Mononuclear cell (primary cell): ENCODE results near the gene MYRFL. TPM values are rescaled to one million over a fixed set of nuclear protein-coding genes. Genes with fewer than 3 reads are reported as not detected.

Experiments
- H3K27me3 ChIP-seq: 2 replicates; pipeline ENCODE4 v1.6.0; 2011; ENCODE audit warnings: low read length, control low read depth; ENCODE audit not compliant: insufficient read depth
- H3K4me1 ChIP-seq: 2 replicates; pipeline ENCODE4 v1.5.1; 2011; ENCODE audit warnings: mild to moderate bottlenecking, low read length, control low read depth; ENCODE audit not compliant: insufficient read depth
- H3K4me3 ChIP-seq: 2 replicates; pipeline ENCODE4 v1.5.1; 2011; ENCODE audit warnings: mild to moderate bottlenecking, low read length, moderate library complexity
- H3K9me3 ChIP-seq: 2 replicates; pipeline ENCODE4 v1.5.1; 2011; ENCODE audit warnings: low read depth, mild to moderate bottlenecking, control low read depth, low read length
- total RNA-seq: library from RNA; depleted of rRNA; stranded (reverse); fragments of >200 nt; gene quantifications from one replicate; pipeline ENCODE4 v1.2.3, GENCODE V29; 2012

MYRFL gene
- total RNA-seq, 1 donor, result 0.10 TPM

GRCh38 chr12:69927164-69927563, 102.1 kb downstream of the MYRFL start:
- Histone ChIP-seq H3K4me3 (no peak overlapping the region), H3K9me3 (no peaks in the 10 kb centered on the region), H3K4me1 (peaks cover 11% of the 10 kb centered on the region), H3K27me3 (no peaks in the 10 kb centered on the region)

DNA sequence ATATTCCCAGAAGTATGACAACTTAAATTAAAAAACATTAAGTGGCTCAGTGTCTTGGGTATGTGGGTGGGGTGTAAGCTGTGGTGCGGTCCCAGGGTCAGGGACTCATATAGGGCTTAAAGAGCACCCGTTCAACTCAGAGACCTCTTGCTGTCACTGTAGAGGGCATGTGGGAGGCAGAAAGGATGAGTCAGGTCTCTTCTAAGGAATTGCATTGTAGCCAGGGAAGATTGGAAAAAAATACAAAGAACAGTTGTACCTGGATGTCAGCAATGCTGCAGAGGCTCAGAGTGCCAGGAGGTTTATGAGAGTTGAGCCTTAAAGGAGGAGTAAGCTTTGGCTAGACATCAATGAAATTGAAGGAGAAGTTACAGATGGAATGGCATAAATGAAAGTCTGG, 104.1 kb downstream of the MYRFL start:
- H3K4me1 ChIP-seq, result peaks cover 11% of the 10 kb centered on the region
- no peak overlapping the region for H3K4me3 ChIP-seq
- no peaks in the 10 kb centered on the region for H3K9me3 ChIP-seq
- H3K27me3 ChIP-seq, result no peaks in the 10 kb centered on the region

DNA sequence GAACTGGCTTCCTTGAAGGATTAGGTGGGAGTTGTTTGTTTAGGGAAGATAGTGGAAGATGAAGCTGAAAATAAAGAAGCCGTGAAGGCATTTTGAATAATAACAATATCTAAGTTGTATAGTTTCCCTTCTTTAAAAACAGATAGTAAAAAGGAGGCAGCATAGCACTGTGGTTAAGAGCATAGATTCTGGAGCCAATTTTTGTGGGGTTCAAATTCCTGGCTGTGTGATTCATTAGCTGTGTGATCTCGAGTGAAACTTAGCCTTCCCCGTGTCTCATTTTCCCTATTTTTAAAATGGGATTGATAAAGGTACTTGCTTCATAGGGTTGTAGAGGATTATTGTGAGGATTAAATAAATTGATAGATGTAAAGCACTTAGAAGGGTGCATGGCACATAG, 104.5 kb downstream of the MYRFL start:
- H3K9me3 ChIP-seq, result no peaks in the 10 kb centered on the region
- no peak overlapping the region for H3K4me3 ChIP-seq
- H3K27me3 ChIP-seq, result no peaks in the 10 kb centered on the region

DNA sequence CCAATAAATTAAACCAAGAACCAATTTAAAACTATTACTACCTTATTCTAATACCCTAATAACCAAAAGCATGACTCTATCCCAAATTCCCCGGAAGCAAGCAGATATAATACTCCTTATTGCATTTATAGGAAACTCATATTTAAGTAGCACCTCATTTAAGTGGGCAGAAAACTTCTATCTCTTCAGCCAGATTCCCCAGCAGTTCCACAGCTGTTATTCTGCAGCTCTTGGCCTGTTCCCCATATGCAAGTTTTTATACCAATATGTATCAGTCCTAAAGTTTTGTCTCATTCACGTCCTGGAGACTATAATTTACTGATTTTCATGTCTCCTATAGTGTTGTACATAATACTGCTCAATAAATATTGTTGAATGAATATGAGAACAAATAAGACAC, 106.5 kb downstream of the MYRFL start:
- no peaks in the 10 kb centered on the region for H3K9me3 ChIP-seq
- peaks cover 8% of the 10 kb centered on the region for H3K4me1 ChIP-seq
- H3K27me3 ChIP-seq, result no peaks in the 10 kb centered on the region
- H3K4me3 ChIP-seq, result no peak overlapping the region

More for the DNA sequence above, 104.5 kb downstream of the MYRFL start:
- peaks cover 11% of the 10 kb centered on the region for H3K4me1 ChIP-seq

GRCh38 chr12:69932154-69932553, 107.1 kb downstream of the MYRFL start:
- no peaks in the 10 kb centered on the region for H3K9me3 ChIP-seq
- H3K4me1 ChIP-seq, result peaks cover 7% of the 10 kb centered on the region
- no peak overlapping the region for H3K4me3 ChIP-seq
- peaks cover 2% of the 10 kb centered on the region for H3K27me3 ChIP-seq

DNA sequence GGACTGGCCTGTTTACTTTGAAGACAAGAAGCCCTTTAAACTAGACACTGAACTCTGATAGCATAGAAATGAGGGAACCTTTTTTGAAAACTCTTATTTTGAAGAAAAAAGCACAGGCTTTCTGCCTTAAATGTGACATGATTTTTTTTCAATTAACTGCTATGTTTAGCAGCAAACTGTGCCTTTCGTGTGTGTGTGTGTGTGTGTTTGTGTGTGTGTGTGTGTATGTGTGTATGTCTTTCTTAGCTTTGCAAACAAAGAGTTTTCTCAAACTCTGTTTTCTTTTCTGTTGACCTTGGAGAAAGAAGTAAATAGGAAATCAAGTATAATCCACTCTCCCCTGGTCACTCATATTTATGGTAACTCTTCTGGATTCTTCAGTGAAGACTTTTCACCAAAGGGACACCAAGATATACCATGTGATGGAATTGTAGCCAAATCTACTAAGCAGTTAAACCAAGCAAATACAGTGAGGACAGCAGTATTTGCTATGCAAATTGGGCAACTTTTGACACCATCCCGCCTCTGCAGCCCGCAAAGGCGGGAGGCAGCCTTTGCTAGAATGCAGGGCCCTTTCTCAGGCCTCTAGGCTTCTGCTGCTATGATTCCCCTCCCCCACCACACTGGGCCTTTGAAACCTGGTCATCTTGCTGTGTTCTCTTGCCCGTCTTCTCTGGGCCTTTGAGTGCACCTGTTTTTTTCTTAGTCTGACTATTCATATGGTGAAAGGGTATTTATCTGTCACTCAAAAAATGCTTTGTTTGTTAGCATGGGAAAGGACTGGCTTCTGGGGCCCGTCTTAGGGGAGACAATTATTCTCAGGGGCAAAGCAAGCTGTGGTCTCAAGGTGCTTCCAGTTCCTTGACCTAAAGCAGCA, 107.9 kb downstream of the MYRFL start:
- Histone ChIP-seq H3K4me1 (peaks cover 4% of the 10 kb centered on the region), H3K27me3 (peaks cover 2% of the 10 kb centered on the region), H3K4me3 (no peak overlapping the region), H3K9me3 (no peaks in the 10 kb centered on the region)

- no peaks in the 10 kb centered on the region for H3K9me3 ChIP-seq
- H3K4me3 ChIP-seq, result no peak overlapping the region
- H3K27me3 ChIP-seq, result peaks cover 2% of the 10 kb centered on the region
- no peaks in the 10 kb centered on the region for H3K4me1 ChIP-seq
Measured at GRCh38 chr12:69934011-69934410, 109.0 kb downstream of the MYRFL start.

GRCh38 chr12:69935651-69936100, 110.6 kb downstream of the MYRFL start:
- H3K27me3 ChIP-seq, result peaks cover 2% of the 10 kb centered on the region
- H3K9me3 ChIP-seq, result no peaks in the 10 kb centered on the region
- H3K4me3 ChIP-seq, result no peak overlapping the region
- no peaks in the 10 kb centered on the region for H3K4me1 ChIP-seq

DNA sequence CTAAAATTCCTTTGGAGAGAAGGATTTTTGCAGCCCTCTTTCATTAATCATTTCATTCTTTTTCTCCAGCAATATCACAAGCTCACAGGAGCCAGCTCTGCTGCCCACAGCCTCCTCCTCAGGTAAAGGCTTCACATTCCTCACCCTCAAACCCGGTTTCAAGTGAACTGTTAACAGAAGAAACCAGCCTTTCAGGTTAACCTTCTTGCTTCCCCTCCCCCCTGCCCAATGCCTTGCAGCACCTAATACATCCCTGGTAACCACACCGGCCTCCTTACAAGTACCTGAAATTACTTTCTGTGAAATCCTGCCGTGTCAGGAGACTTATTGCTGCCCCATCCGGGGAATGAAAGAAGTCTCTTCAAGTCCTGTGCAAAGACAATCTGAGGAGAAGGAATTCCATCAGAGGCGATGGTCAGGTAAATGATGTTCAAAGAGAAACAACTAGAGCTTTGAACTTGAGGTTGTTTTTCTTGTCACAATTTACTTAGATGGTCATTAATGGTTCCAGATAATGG, 111.2 kb downstream of the MYRFL start:
- Histone ChIP-seq H3K27me3 (peaks cover 2% of the 10 kb centered on the region), H3K4me3 (no peak overlapping the region), H3K4me1 (no peaks in the 10 kb centered on the region), H3K9me3 (no peaks in the 10 kb centered on the region)

DNA sequence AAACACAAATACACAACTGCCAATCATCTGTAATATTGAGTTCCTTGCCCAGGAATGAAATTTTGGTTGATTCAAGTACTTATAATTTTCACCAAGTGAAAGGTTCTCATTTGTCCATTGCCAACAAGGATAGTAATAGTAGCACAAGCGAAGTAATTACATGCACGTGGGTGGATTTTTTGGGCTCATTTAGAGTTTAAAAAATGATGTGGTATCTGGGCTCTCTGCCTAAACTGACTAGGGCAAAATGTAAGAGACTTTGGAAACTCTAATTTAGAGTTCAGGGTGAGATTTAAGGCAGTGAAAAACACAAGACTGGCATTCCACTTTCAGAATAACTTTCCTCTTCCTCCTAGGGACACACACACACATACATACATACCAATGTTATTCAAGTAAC, 111.7 kb downstream of the MYRFL start:
- Histone ChIP-seq H3K4me3 (no peak overlapping the region), H3K27me3 (peaks cover 2% of the 10 kb centered on the region), H3K9me3 (no peaks in the 10 kb centered on the region), H3K4me1 (no peaks in the 10 kb centered on the region)

DNA sequence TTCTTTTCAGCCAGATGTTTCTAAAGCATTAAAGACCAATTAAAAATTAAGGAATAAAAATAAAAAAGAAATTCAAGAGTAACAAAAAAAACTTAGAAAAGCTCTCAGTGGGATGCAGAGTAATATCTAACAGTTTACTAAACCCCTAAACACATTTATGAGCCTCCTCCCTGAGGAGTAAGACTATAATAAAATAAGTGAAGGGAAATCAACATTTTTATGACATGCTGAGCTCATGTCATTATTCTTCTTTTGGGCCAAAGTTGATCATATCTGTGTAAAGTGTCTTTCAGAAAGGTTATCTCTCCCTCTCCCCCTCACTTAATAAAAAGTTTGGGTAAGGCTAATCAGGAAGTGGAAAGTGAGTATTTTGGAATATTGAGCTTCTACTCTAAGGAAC, 122.1 kb downstream of the MYRFL start:
- Histone ChIP-seq H3K27me3 (no peaks in the 10 kb centered on the region), H3K4me1 (no peaks in the 10 kb centered on the region), H3K4me3 (no peak overlapping the region), H3K9me3 (no peaks in the 10 kb centered on the region)

GRCh38 chr12:69947897-69948296, 122.9 kb downstream of the MYRFL start:
- no peaks in the 10 kb centered on the region for H3K27me3 ChIP-seq

GRCh38 chr12:69948851-69949250, 123.8 kb downstream of the MYRFL start:
- Histone ChIP-seq H3K27me3 (no peaks in the 10 kb centered on the region), H3K4me1 (no peaks in the 10 kb centered on the region), H3K9me3 (no peaks in the 10 kb centered on the region), H3K4me3 (no peak overlapping the region)

More at GRCh38 chr12:69947897-69948296, 122.9 kb downstream of the MYRFL start:
- H3K4me1 ChIP-seq, result no peaks in the 10 kb centered on the region
- no peaks in the 10 kb centered on the region for H3K9me3 ChIP-seq
- no peak overlapping the region for H3K4me3 ChIP-seq

DNA sequence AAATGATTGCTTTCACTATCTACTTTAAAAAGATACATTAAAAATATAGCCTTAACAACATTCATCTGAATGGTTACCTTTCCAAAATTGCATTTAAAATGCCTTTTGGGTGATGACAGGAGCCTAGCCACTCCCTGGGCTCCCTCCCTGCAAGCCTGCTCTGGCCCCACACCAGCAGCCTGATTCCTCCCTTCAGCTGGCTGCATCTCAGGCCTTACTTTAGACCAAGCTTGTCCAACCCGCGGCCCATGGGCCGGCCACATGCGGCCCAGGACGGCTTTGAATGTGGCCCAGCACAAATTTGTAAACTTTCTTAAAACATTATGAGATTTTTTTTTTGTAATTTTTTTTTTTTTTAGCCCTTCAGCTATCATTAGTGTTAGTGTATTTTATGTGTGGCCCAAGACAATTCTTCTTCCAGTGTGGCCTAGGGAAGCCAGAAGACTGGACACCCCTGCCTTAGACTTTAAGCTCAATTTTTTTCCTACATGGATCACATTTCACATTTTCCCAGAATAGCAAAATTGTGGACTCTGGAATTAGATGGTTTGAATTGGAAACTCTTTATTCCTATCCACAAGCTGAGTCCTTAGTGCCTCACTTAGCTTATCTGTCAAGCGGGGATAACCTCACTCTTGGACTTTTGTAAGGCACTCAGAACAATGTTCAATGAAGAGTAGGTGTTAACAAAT, 124.4 kb downstream of the MYRFL start:
- Histone ChIP-seq H3K4me3 (no peak overlapping the region), H3K9me3 (no peaks in the 10 kb centered on the region), H3K4me1 (no peaks in the 10 kb centered on the region), H3K27me3 (no peaks in the 10 kb centered on the region)

DNA sequence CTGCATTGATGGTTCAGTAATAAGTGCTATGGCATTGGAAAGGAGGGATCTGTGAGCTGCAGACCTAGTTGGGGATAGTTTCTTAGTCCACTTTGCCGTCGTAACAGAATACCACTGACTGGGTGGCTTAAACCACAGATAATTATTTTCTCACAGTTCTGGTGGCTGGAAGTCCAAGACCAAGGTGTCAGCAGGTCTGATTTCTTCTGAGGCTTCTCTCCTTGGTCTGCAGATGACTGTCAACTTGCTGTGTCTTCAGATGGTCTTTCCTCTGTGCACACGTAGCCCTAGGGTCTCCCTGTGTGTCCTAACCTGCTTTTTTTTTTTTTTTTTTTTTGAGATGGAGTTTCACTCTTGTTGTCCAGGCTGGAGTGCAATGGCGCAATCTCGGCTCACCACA, 126.1 kb downstream of the MYRFL start:
- H3K9me3 ChIP-seq, result no peaks in the 10 kb centered on the region
- H3K4me1 ChIP-seq, result no peaks in the 10 kb centered on the region
- no peaks in the 10 kb centered on the region for H3K27me3 ChIP-seq
- no peak overlapping the region for H3K4me3 ChIP-seq
